Mucosa of descending colon (tissue), 3 donors: ENCODE results near the gene SS18. TPM values are rescaled to one million over a fixed set of nuclear protein-coding genes. Genes with fewer than 3 reads are reported as not detected.

Experiments used
- ATAC-seq: fragments of 200-7000 bp; cut with Tn5 transposase; one replicate; pipeline ENCODE4 v1.9.1; 2020; ENCODE audit warnings: mild to moderate bottlenecking, moderate library complexity
- DNase-seq, 3 donors: peaks; one replicate each; pipeline ENCODE4 v3.0.0-alpha.2; 2020
- H3K36me3 ChIP-seq: fragments of 200-600 bp; one replicate; pipeline ENCODE4 v1.8.0; 2021; ENCODE audit warnings: low read depth, mild to moderate bottlenecking
- H3K4me1 ChIP-seq: fragments of 200-600 bp; one replicate; pipeline ENCODE4 v1.8.0; 2021; ENCODE audit warnings: low read depth, mild to moderate bottlenecking
- H3K4me3 ChIP-seq: fragments of 200-600 bp; one replicate; pipeline ENCODE4 v1.8.0; 2021; ENCODE audit warnings: mild to moderate bottlenecking
- H3K9me3 ChIP-seq: fragments of 200-600 bp; one replicate; pipeline ENCODE4 v1.8.0; 2021; ENCODE audit warnings: mild to moderate bottlenecking
- CTCF ChIP-seq: fragments of 200-600 bp; IDR thresholded peaks from one replicate; pipeline ENCODE4 v1.8.0; 2022; ENCODE audit warnings: antibody characterized with exemption, mild to moderate bottlenecking
- intact Hi-C, 2 donors: fragments of 100-400 bp; cut with DNase I in 1 of 2; cut with micrococcal nuclease in 1 of 2; formaldehyde crosslinking; loops; one replicate each; pipeline versions ENCODE4 v1.11.0 to v1.11.1; 2022; cut with DNase I, micrococcal nuclease
- total RNA-seq, 3 donors: library from RNA; stranded (reverse); fragmentation: NEBNext Ultra II Directional in 2 of 3; extraction: Animal tissue kit (Norgen Biotek cat#: 25700) in 2 of 3; gene quantifications; one replicate each; pipeline versions ENCODE4 v1.2.1 to v1.2.4, GENCODE V29; 2021 to 2023
- donor health status: DM: no; HTN: no; CAD: no; lungs with moderate emphysema.
- donor health status: DM: no; HTN: no; CAD: no.
- donor health status: DM: no; HTN: yes; CAD: no.

SS18 gene
- total RNA-seq, 3 donors from 2014 or later = 45.5 to 61.8 (median 55.7) TPM

GRCh38 chr18:26071020-26071419 lies 19.4 kb downstream of the SS18 start:
- no peaks in the 10 kb centered on the region for H3K36me3 ChIP-seq

GRCh38 chr18:26059357-26059756 lies 31.1 kb downstream of the SS18 start:
- ATAC-seq (no peak), DNase-seq (no peak)
- intact Hi-C loops = no loop called here
- Histone ChIP-seq H3K4me1 (no peaks in the 10 kb centered on the region), H3K4me3 (no peak overlapping the region), H3K9me3 (no peaks in the 10 kb centered on the region), H3K36me3 (no peaks in the 10 kb centered on the region)
- no peak for TF ChIP-seq CTCF

More at GRCh38 chr18:26071020-26071419, 19.4 kb downstream of the SS18 start:
- Histone ChIP-seq H3K4me3 (no peak overlapping the region), H3K4me1 (no peaks in the 10 kb centered on the region), H3K9me3 (no peaks in the 10 kb centered on the region)
- no peak for TF ChIP-seq CTCF
- ATAC-seq (no peak), DNase-seq (no peak)
- intact Hi-C loops = no loop called here

- Histone ChIP-seq H3K4me3 (no peak overlapping the region), H3K4me1 (no peaks in the 10 kb centered on the region), H3K36me3 (no peaks in the 10 kb centered on the region), H3K9me3 (no peaks in the 10 kb centered on the region)
- no peak for TF ChIP-seq CTCF
- intact Hi-C loops = no loop called here
- ATAC-seq = no peak
- DNase-seq = no peak
Measured at GRCh38 chr18:26057344-26057773, 33.1 kb downstream of the SS18 start.

GRCh38 chr18:26056291-26056690 lies 34.1 kb downstream of the SS18 start:
- Histone ChIP-seq H3K4me1 (no peaks in the 10 kb centered on the region), H3K36me3 (no peaks in the 10 kb centered on the region), H3K9me3 (no peaks in the 10 kb centered on the region), H3K4me3 (no peak overlapping the region)
- intact Hi-C loops = no loop called here
- no peak for ATAC-seq
- no peak for TF ChIP-seq CTCF
- no peak for DNase-seq

- intact Hi-C loops = no loop called here
- H3K4me1 ChIP-seq = peaks cover 4% of the 10 kb centered on the region
- H3K36me3 ChIP-seq = no peaks in the 10 kb centered on the region
- DNase-seq (no peak), ATAC-seq (no peak)
- no peak overlapping the region for H3K4me3 ChIP-seq
- no peak for TF ChIP-seq CTCF
- H3K9me3 ChIP-seq = no peaks in the 10 kb centered on the region
Measured at GRCh38 chr18:26052505-26052904, 37.9 kb downstream of the SS18 start.

GRCh38 chr18:26051843-26052242 lies 38.6 kb downstream of the SS18 start:
- Histone ChIP-seq H3K4me3 (no peak overlapping the region), H3K36me3 (no peaks in the 10 kb centered on the region), H3K9me3 (no peaks in the 10 kb centered on the region), H3K4me1 (peaks cover 4% of the 10 kb centered on the region)
- TF ChIP-seq CTCF = no peak
- ATAC-seq = no peak
- intact Hi-C loops = no loop called here
- no peak for DNase-seq
